HepG2 (cell line): Measurements from ENCODE around the gene MKS1. TPM values are rescaled to one million over a fixed set of nuclear protein-coding genes. Genes with fewer than 3 reads are reported as not detected.

Experiments used
- ATAC-seq: fragments of 200-7000 bp; cut with Tn5 transposase; 3 replicates; pipeline ENCODE4 v1.9.1; 2020; ENCODE audit warnings: mild to moderate bottlenecking, moderate library complexity
- BruUV-seq: library from RNA; stranded (reverse); fragments of 400-500 nt; replicated peaks from 2 replicates; lab custom pipeline; 2021; lab: Mats Ljungman, UMichigan
- CTCF ChIA-PET: fragments of 300-600 bp; formaldehyde crosslinking; extraction: SDS; loops from one replicate; lab custom pipeline; 2021; ENCODE audit warnings: low total read pairs, inconsistent platforms, low intra/inter-chr PET ratio; lab: Yijun Ruan, JAX
- POLR2A ChIA-PET: fragments of 350-600 bp; sonication (Branson Sonifier 250); formaldehyde crosslinking; loops from one replicate; lab custom pipeline; 2020; ENCODE audit warnings: antibody characterized with exemption, inconsistent platforms; lab: Yijun Ruan, JAX
- DNase-seq: peaks from one replicate; pipeline ENCODE4 v3.0.0-alpha.2; 2015; ENCODE audit warnings: low spot score
- FAIRE-seq: peaks from 3 replicates; lab custom pipeline; 2011; peaks lifted over from hg19 to GRCh38; lab: Jason Lieb, UNC
- H2AFZ ChIP-seq: one replicate; pipeline ENCODE4 v1.6.1; 2011; ENCODE audit warnings: low read length, inconsistent platforms
- H3K27ac ChIP-seq: fragments of 300-600 bp; 3 replicates; pipeline ENCODE4 v1.8.0; 2011; ENCODE audit warnings: mixed run types, mild to moderate bottlenecking, mixed read lengths, low read length, inconsistent platforms; ENCODE audit not compliant: insufficient read depth; ENCODE audit errors: extremely low read length
- H3K27me3 ChIP-seq, 2 experiments: fragments of 200-600 bp in 1 of 2; 2 replicates in 1 of 2; 3 replicates in 1 of 2; pipeline versions ENCODE4 v1.6.0 to v1.8.0; 2011; ENCODE audit warnings: low read length in 2 of 2, mild to moderate bottlenecking in 2 of 2, moderate library complexity in 2 of 2, inconsistent platforms in 1 of 2; ENCODE audit not compliant: insufficient read depth in 2 of 2, control insufficient read depth in 1 of 2
- H3K36me3 ChIP-seq, 2 experiments: fragments of 200-600 bp in 1 of 2; replicated peaks in 1 of 2; 2 replicates in 1 of 2; 3 replicates in 1 of 2; pipeline versions ENCODE4 v1.5.1 to v1.8.0; 2011; ENCODE audit warnings: low read length in 2 of 2, inconsistent platforms in 1 of 2; ENCODE audit not compliant: insufficient read depth in 2 of 2, control insufficient read depth in 1 of 2
- H3K4me1 ChIP-seq: 2 replicates; pipeline ENCODE4 v1.5.1; 2012; ENCODE audit warnings: low read length, inconsistent platforms; ENCODE audit not compliant: insufficient read depth
- H3K4me2 ChIP-seq: 2 replicates; pipeline ENCODE4 v1.6.0; 2011; ENCODE audit warnings: low read depth, low read length, inconsistent platforms
- H3K4me3 ChIP-seq, 3 experiments: fragments of 200-600 bp in 1 of 3; sonication (generic), shearing (Covaris generic) in 1 of 3; replicated peaks in 1 of 3; 2 replicates each; pipeline ENCODE4 v1.5.1; 2011 to 2016; ENCODE audit warnings: low read length in 3 of 3, inconsistent platforms in 2 of 3, low read depth in 2 of 3, mild to moderate bottlenecking in 2 of 3, control low read depth in 1 of 3, mixed read lengths in 1 of 3; ENCODE audit not compliant: insufficient read depth in 1 of 3
- H3K79me2 ChIP-seq: one replicate; pipeline ENCODE4 v1.6.1; 2011; ENCODE audit warnings: low read length, inconsistent platforms; ENCODE audit not compliant: insufficient read depth
- H3K9ac ChIP-seq: 2 replicates; pipeline ENCODE4 v1.6.0; 2011; ENCODE audit warnings: mild to moderate bottlenecking, low read depth, low read length, inconsistent platforms; ENCODE audit not compliant: insufficient read depth
- H3K9me3 ChIP-seq: 2 replicates; pipeline ENCODE4 v1.5.1; 2012; ENCODE audit warnings: mild to moderate bottlenecking, low read length
- H4K20me1 ChIP-seq: 2 replicates; pipeline ENCODE4 v1.6.0; 2011; ENCODE audit warnings: inconsistent platforms, mild to moderate bottlenecking, low read length, moderate library complexity; ENCODE audit not compliant: insufficient read depth
- CTCF ChIP-seq: sonication (generic); formaldehyde crosslinking; IDR thresholded peaks from 2 replicates; pipeline ENCODE4 v1.5.0; 2020; ENCODE audit warnings: mild to moderate bottlenecking, missing genetic modification reagents, moderate library complexity
- KDM4B ChIP-seq: sonication (generic); formaldehyde crosslinking; IDR thresholded peaks from 2 replicates; pipeline ENCODE4 v1.4.0; 2020; ENCODE audit warnings: missing genetic modification reagents
- MIER2 ChIP-seq: IDR thresholded peaks from 2 replicates; pipeline ENCODE4 v1.6.1; 2016; ENCODE audit warnings: missing biosample characterization, missing genetic modification reagents
- REST ChIP-seq, 2 experiments: IDR thresholded peaks; 2 replicates each; pipeline ENCODE4 v1.6.1; 2011 to 2012; ENCODE audit warnings: low read length in 2 of 2, borderline replicate concordance in 1 of 2, low read depth in 1 of 2, mild to moderate bottlenecking in 1 of 2, moderate library complexity in 1 of 2
- SMC3 ChIP-seq: IDR thresholded peaks from 2 replicates; pipeline ENCODE4 v1.6.1; 2011; ENCODE audit warnings: low read length, improper control_type of control experiment
- STAG1 ChIP-seq: sonication (generic); formaldehyde crosslinking; IDR thresholded peaks from 2 replicates; pipeline ENCODE4 v1.4.0; 2020; ENCODE audit warnings: missing genetic modification reagents
- THRA ChIP-seq: sonication (generic); formaldehyde crosslinking; IDR thresholded peaks from 2 replicates; pipeline ENCODE4 v1.4.0; 2020; ENCODE audit warnings: missing genetic modification reagents, borderline replicate concordance
- ZNF788 ChIP-seq: sonication (generic); formaldehyde crosslinking; IDR thresholded peaks from 2 replicates; pipeline ENCODE4 v1.5.0; 2020; ENCODE audit warnings: mild to moderate bottlenecking, missing genetic modification reagents, borderline replicate concordance
- WGBS: methylation state at CpG from one replicate; pipeline ENCODE4 v1.1.6; 2017; ENCODE audit warnings: low lambda C conversion rate; 5-methylcytosine and 5-hydroxymethylcytosine counted together
- in situ Hi-C: cut with HindIII; loops from 2 replicates; pipeline ENCODE4 v1.10.0; 2017; ENCODE audit warnings: low pct_unique_long_range_greater_than_20kb; ENCODE audit not compliant: extremely low pct_ligation_motif_present
- intact Hi-C: fragments of 100-400 bp; cut with micrococcal nuclease; formaldehyde crosslinking; loops from one replicate; pipeline ENCODE4 v1.10.0; 2022; ENCODE audit not compliant: unreplicated experiment
- polyA plus RNA-seq, 8 experiments: library from polyadenylated mRNA; depleted of rRNA in 3 of 8; stranded (reverse) in 7 of 8; unstranded in 1 of 8; fragments of >200 nt; fragmentation: Illumina TruSeq in 4 of 8; extraction: Trizol in 4 of 8; gene quantifications; 2 replicates each; pipeline versions ENCODE4 v1.2.1 to v1.2.3, GENCODE V29; 2011 to 2016; ENCODE audit warnings: low read depth in 4 of 8, missing spikeins in 1 of 8, mixed read lengths in 1 of 8; ENCODE audit not compliant: insufficient read depth in 1 of 8
- total RNA-seq, 5 experiments: library from RNA; depleted of rRNA; stranded (reverse); fragments of >200 nt; fragmentation: Illumina TruSeq; extraction: Trizol; gene quantifications; 2 replicates each; pipeline ENCODE4 v1.2.3, GENCODE V29; 2016; ENCODE audit warnings: low read depth in 1 of 5

Gene MKS1
- total and polyA plus RNA-seq, 2 of the 13 experiments (the other 11 are each of a cell fraction or from before 2014, with no cell fraction given): 16.1 to 26.3 TPM

GRCh38 chr17:58172369-58173071 lies 46.5 kb downstream of the MKS1 start:
- no peak overlapping the region for H3K27ac ChIP-seq
- H3K9me3 ChIP-seq: no peaks in the 10 kb centered on the region
- peak; percentile 71 for TF ChIP-seq STAG1 (CRISPR knock-in tag)
- TF ChIP-seq ZNF788: no peak
- TF ChIP-seq SMC3: 0 out of 2 replicates have a peak, but pooled peaks have one; percentile 27
- TF ChIP-seq KDM4B: no peak
- peak; percentile 67; the same call in 1 of the 2 replicates for TF ChIP-seq THRA (CRISPR knock-in tag)
- TF ChIP-seq CTCF: peak; percentile 66
- peak; percentile 22 to 86 for TF ChIP-seq REST (IDR thresholded peaks at IDR 0.05; ENCODE audit: borderline replicate concordance in 1 of 2, low read depth in 1 of 2, low read length in 2 of 2)
- peak; percentile 84 for TF ChIP-seq MIER2 (CRISPR knock-in tag)
- H3K4me1 ChIP-seq: no peaks in the 10 kb centered on the region
- BruUV-seq: no TSS peak
- intact Hi-C loops (loop anchor here (1.0 kb wide), 1 partner anchor 50 kb away; no protein-coding TSS in a partner anchor), in situ Hi-C loops (no loop called here)
- no peaks in the 10 kb centered on the region for H3K79me2 ChIP-seq
- ATAC-seq (peak; percentile 85), DNase-seq (peak; percentile 62), FAIRE-seq (peak; percentile 90)
- no peaks in the 10 kb centered on the region for H3K36me3 ChIP-seq
- H3K4me2 ChIP-seq: no peak overlapping the region
- no peak overlapping the region for H3K4me3 ChIP-seq
- WGBS: 0% methylated on average over 2 of the region's 2 CpGs
- no peak overlapping the region for H2AFZ ChIP-seq
- H3K27me3 ChIP-seq: peaks cover 2 to 34% of the 10 kb centered on the region in 2 experiments; a peak in 4 of 5 replicates
- ChIA-PET CTCF (no interaction called here), POLR2A (no interaction called here)
- no peak overlapping the region for H3K9ac ChIP-seq
- no peaks in the 10 kb centered on the region for H4K20me1 ChIP-seq
